BJ (cell line): ENCODE measurements around the gene UNC93A. TPM values are rescaled to one million over a fixed set of nuclear protein-coding genes. Genes with fewer than 3 reads are reported as not detected.
"Not testable (repeated sequence)": the region's sequence is repeated elsewhere in the genome, so short reads cannot be mapped to it uniquely, and the experiment has no call there.

Experiments
- CTCF ChIA-PET: fragments of 350-600 bp; formaldehyde crosslinking; extraction: SDS; loops from one replicate; lab custom pipeline; 2021; ENCODE audit warnings: antibody characterized with exemption, inconsistent platforms; lab: Yijun Ruan, JAX
- POLR2A ChIA-PET: fragments of 300-600 bp; sonication (Branson Sonifier 250); formaldehyde crosslinking; extraction: SDS; loops from one replicate; lab custom pipeline; 2021; ENCODE audit warnings: antibody characterized with exemption; lab: Charles Lee
- DNase-seq: peaks from one replicate; pipeline ENCODE4 v3.0.0-alpha.2; 2011; ENCODE audit warnings: low read depth
- H3K27me3 ChIP-seq: 2 replicates; pipeline ENCODE4 v1.6.0; 2011; ENCODE audit warnings: low read length; ENCODE audit not compliant: control insufficient read depth, insufficient read depth
- H3K36me3 ChIP-seq: 2 replicates; pipeline ENCODE4 v1.5.1; 2011; ENCODE audit warnings: low read length; ENCODE audit not compliant: control insufficient read depth, insufficient read depth
- H3K4me3 ChIP-seq: 2 replicates; pipeline ENCODE4 v1.5.1; 2011; ENCODE audit warnings: low read depth, mild to moderate bottlenecking, control low read depth, low read length
- polyA plus RNA-seq: library from polyadenylated mRNA; depleted of rRNA; stranded (reverse); fragments of >200 nt; gene quantifications from 2 replicates; pipeline ENCODE4 v1.2.3, GENCODE V29; 2011; rRNA removed
- TF ChIP-seq, protein P1 (sequence below): IDR thresholded peaks from 2 replicates; pipeline ENCODE4 v1.5.1; 2011; ENCODE audit warnings: low read depth, mild to moderate bottlenecking, control low read depth, inconsistent platforms, low read length, moderate library complexity; ENCODE audit not compliant: insufficient read depth

The UNC93A gene
- polyA plus RNA-seq, 1 experiment, result not detected

DNA sequence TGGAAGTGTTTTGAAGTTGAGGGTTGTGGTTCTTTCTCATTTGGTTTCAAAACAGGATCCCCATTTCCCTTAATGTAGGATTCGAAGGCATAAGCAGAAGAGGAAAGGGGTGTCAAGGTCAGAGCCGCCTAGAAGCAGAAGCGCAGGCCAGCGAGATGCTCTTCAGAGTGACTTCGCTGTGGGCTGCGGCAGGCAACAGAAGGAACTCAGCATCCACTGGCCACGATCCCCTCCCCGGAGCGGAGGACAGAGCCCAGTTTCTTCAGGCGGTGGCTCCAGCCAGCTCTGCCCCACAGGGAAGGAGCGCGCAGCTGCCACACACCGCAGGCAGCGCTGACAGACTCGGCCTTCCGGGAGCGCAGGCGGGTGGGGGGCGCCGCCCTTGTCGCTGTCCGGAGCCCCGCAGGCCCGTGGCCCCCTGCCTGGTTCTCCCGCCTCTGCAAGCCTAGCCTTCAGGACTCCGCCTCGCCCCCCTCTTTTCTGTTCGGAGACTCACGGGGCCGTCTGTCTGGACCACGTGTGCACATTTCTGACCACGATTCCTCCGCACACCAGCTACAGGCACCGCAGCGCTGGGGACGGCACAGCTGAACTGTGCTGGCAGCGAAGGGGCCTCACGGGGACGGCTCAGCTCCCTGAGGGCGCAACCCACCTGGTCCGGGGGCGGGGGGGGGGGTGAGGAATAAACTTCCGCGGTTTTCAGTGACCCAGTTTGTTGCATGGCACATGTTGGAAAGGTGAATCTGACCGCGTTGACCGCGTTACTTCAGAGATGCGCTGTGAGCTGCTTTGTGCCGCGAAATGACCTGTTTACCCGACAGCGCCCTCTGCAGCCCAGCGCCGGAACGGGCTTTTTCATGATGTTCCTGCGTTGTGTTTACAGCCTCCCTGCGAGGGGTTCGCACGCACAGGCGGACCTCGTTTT, 59.9 kb downstream of the UNC93A start:
- CTCF ChIA-PET, result no interaction called here
- POLR2A ChIA-PET, result no interaction called here
- TF ChIP-seq, protein P1, sequence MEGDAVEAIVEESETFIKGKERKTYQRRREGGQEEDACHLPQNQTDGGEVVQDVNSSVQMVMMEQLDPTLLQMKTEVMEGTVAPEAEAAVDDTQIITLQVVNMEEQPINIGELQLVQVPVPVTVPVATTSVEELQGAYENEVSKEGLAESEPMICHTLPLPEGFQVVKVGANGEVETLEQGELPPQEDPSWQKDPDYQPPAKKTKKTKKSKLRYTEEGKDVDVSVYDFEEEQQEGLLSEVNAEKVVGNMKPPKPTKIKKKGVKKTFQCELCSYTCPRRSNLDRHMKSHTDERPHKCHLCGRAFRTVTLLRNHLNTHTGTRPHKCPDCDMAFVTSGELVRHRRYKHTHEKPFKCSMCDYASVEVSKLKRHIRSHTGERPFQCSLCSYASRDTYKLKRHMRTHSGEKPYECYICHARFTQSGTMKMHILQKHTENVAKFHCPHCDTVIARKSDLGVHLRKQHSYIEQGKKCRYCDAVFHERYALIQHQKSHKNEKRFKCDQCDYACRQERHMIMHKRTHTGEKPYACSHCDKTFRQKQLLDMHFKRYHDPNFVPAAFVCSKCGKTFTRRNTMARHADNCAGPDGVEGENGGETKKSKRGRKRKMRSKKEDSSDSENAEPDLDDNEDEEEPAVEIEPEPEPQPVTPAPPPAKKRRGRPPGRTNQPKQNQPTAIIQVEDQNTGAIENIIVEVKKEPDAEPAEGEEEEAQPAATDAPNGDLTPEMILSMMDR, result peak; percentile 40; the same call in 1 of the 2 replicates
- H3K4me3 ChIP-seq, result peak overlapping the region; percentile 11; the same call in 1 of the 2 replicates
- DNase-seq, result no peak
- H3K27me3 ChIP-seq, result no peaks in the 10 kb centered on the region
- H3K36me3 ChIP-seq, result no peaks in the 10 kb centered on the region

DNA sequence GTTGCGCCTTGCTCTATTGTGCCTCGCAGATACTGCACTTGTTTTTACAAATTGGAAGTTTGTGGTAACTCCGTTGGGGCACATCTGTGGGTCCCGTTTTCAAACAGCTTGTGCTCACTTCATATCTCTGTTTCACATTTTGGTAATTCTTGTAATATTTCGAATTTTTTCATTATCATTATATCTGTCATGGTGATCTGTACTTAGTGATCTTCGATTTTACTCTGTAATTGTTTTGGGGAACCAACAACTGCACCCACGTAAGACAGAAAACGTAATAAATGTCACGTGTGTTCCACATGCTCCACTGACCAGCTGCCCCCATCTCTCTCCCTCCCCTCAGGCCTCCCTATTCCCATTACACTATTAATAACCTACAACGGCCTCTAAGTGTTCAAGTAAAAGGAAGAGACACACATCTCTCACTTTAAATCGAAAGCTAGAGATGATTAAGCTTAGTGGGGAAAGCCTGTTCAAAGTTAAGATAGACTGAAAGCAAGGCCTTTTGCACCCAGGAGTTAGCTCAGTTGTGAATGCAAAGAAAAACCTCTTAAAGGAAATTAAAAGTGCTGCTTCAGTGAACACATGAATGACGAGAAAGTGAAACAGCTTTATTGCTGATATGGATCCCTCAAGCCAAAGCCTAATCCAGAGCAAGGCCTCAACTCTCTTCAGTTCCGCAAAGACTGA, 60.7 kb downstream of the UNC93A start:
- POLR2A ChIA-PET, result no interaction called here
- no peaks in the 10 kb centered on the region for H3K27me3 ChIP-seq
- CTCF ChIA-PET, result no interaction called here
- H3K4me3 ChIP-seq, result no peak overlapping the region
- no peak for DNase-seq
- H3K36me3 ChIP-seq, result no peaks in the 10 kb centered on the region
- TF ChIP-seq, protein P1, result no peak

DNA sequence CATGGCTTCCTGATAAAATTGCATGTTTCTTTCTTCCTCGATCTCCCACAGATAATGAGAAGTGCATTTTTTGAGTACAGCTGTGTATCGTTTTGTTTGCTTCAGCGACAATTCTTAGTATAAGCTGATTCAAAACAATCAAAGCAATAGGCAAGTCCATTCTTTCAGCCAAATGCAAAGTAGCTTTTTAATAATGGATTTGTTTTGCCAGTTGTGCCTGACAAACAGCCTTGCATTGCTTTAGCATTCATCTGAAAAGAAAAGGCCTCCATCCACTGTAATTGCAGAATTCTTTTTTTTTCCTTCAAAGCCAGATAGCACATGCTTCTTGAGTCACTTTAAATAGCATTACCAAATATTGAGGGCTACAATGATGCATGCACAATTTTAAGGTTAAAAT, 65.8 kb downstream of the UNC93A start:
- Histone ChIP-seq H3K4me3 (no peak overlapping the region), H3K27me3 (no peaks in the 10 kb centered on the region), H3K36me3 (no peaks in the 10 kb centered on the region)
- POLR2A ChIA-PET, result no interaction called here
- no peak for DNase-seq
- CTCF ChIA-PET, result no interaction called here
- TF ChIP-seq, protein P1, result no peak

DNA sequence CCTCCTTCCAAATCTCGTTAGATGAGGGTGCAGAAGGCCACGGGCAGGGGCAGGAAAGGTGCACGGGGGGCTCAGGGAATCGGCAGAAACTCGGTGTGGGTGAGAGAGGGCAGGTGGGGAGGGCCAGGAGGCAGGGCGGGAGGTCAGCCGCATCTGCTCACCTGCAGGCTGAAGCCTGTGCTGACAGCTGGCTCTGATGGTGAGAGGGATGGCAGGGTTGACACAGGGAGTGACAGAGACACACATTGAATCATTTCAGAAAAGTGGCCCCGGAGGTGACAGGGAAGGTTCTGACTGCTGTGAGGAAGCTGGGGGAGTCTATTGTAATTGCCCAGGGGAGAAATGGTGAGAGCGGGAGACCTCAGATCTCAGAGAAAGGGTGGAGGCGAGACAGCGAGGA, 67.3 kb downstream of the UNC93A start:
- H3K4me3 ChIP-seq, POLR2A ChIA-PET, DNase-seq, H3K36me3 ChIP-seq, H3K27me3 ChIP-seq, CTCF ChIA-PET: not testable (repeated sequence)

DNA sequence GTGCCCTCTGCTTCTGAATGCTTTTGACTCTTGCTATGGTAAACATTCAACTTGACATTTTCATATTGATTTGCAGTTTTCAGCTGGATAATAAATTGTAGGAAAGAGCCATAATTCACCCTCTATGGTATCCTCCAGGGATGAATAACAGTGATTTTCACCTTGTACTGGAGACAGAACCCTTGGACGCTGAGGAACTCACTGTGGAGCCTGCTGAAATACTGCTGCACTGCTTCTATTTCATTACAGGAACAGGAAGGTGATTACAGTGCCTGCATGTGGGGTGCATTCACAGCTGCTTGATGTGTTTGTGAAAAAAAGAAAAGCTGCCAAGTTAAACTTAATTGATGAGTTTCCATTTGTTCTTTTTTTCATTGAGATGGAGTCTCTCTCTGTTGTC, 70.1 kb downstream of the UNC93A start:
- POLR2A ChIA-PET, H3K36me3 ChIP-seq, H3K4me3 ChIP-seq, CTCF ChIA-PET, H3K27me3 ChIP-seq, DNase-seq: not testable (repeated sequence)

Other genes with a start within 250 kb of the UNC93A start
- not detected in 2 replicates for gene CCR6, start 168.2 kb upstream of the UNC93A start, polyA plus RNA-seq
- not detected in 2 replicates for gene GPR31, start 133.3 kb upstream of the UNC93A start, polyA plus RNA-seq
- gene TTLL2, start 33.8 kb downstream of the UNC93A start, polyA plus RNA-seq, result not detected in 2 replicates